SK-N-SH treated with all-trans-retinoic acid at 6 μM for 48 hours (cell line): ENCODE results near the gene TBC1D3G.
"Not testable (repeated sequence)": the region's sequence is repeated elsewhere in the genome, so short reads cannot be mapped to it uniquely, and the experiment has no call there.

Source experiments
- BACH2 ChIP-seq: fragments of 250-450 bp; sonication (Bioruptor Pico); IDR thresholded peaks from 2 replicates; pipeline ENCODE4 v1.9.0; 2021; ENCODE audit warnings: mild to moderate bottlenecking, borderline replicate concordance
- GLIS3 ChIP-seq: fragments of 250-450 bp; sonication (Bioruptor Pico); IDR thresholded peaks from 2 replicates; pipeline ENCODE4 v1.5.0; 2020; ENCODE audit warnings: mild to moderate bottlenecking, moderate library complexity
- ISL1 ChIP-seq: fragments of 250-450 bp; sonication (Bioruptor Pico); IDR thresholded peaks from 2 replicates; pipeline ENCODE4 v2.1.2; 2022; ENCODE audit warnings: mild to moderate bottlenecking, moderate library complexity
- PATZ1 ChIP-seq: fragments of 250-450 bp; sonication (Bioruptor Pico); IDR thresholded peaks from 2 replicates; pipeline ENCODE4 v1.8.0; 2020; ENCODE audit warnings: mild to moderate bottlenecking, moderate library complexity, borderline replicate concordance
- PPARA ChIP-seq: fragments of 250-450 bp; sonication (Bioruptor Pico); IDR thresholded peaks from 2 replicates; pipeline ENCODE4 v1.5.0; 2020; ENCODE audit warnings: mild to moderate bottlenecking, borderline replicate concordance
- RARB ChIP-seq: fragments of 250-450 bp; sonication (Bioruptor Pico); IDR thresholded peaks from 2 replicates; pipeline ENCODE4 v1.8.0; 2021; ENCODE audit warnings: mild to moderate bottlenecking, moderate library complexity
- TCF4 ChIP-seq: fragments of 250-450 bp; sonication (Bioruptor Pico); IDR thresholded peaks from 2 replicates; pipeline ENCODE4 v1.8.0; 2021; ENCODE audit warnings: mild to moderate bottlenecking, moderate library complexity, borderline replicate concordance
- ZNF565 ChIP-seq: fragments of 450-650 bp; formaldehyde crosslinking; conservative IDR thresholded peaks from 2 replicates; pipeline ENCODE4 v1.5.0; 2020; ENCODE audit warnings: low read depth, mild to moderate bottlenecking, moderate library complexity
- ZNF70 ChIP-seq: fragments of 450-650 bp; formaldehyde crosslinking; IDR thresholded peaks from 2 replicates; pipeline ENCODE4 v1.5.0; 2020; ENCODE audit warnings: mild to moderate bottlenecking, moderate library complexity

GRCh38 chr17:36362496-36362895, 38.8 kb downstream of the TBC1D3G start:
- TF ChIP-seq PPARA (CRISPR knock-in tag); RARB (CRISPR knock-in tag); BACH2 (CRISPR knock-in tag); ISL1; ZNF565 (CRISPR knock-in tag); TCF4; PATZ1 (CRISPR knock-in tag); GLIS3 (CRISPR knock-in tag); ZNF70 (CRISPR knock-in tag): not testable (repeated sequence)
